GM12891 (cell line): ENCODE measurements around the gene KLC4.

Source experiments
- POLR2A ChIP-seq: IDR thresholded peaks from 2 replicates; pipeline ENCODE4 v1.6.1; 2011; ENCODE audit warnings: low read depth, low read length, control low read depth
- POLR2AphosphoS5 ChIP-seq: IDR thresholded peaks from 2 replicates; pipeline ENCODE4 v1.6.1; 2011; ENCODE audit warnings: low read depth, low read length, control low read depth
- SPI1 ChIP-seq: IDR thresholded peaks from 2 replicates; pipeline ENCODE4 v1.6.1; 2011; ENCODE audit warnings: low read depth, low read length, control low read depth
- TAF1 ChIP-seq: IDR thresholded peaks from 2 replicates; pipeline ENCODE4 v1.6.1; 2011; ENCODE audit warnings: low read depth, low read length, control low read depth

GRCh38 chr6:43070028-43070632 lies 10.7 kb downstream of the KLC4 start:
- no peak for TF ChIP-seq POLR2AphosphoS5
- TF ChIP-seq POLR2A = no peak
- TF ChIP-seq TAF1 = no peak
- no peak for TF ChIP-seq SPI1
